CD14-positive monocyte (primary cell): ENCODE measurements around the gene LRIT1. TPM values are rescaled to one million over a fixed set of nuclear protein-coding genes. Genes with fewer than 3 reads are reported as not detected.

ENCODE experiments used
- DNase-seq, 3 donors: peaks; one replicate each; pipeline ENCODE4 v3.0.0-alpha.2; 2011 to 2022
- H2AFZ ChIP-seq: 2 replicates; pipeline ENCODE4 v1.6.0; 2012; ENCODE audit warnings: mild to moderate bottlenecking, low read depth, low read length, inconsistent platforms; ENCODE audit not compliant: insufficient read depth, poor library complexity, severe bottlenecking
- H3K27ac ChIP-seq, 2 donors: 1 replicate in 1 of 2; 2 replicates in 1 of 2; pipeline ENCODE4 v1.5.1; 2012 to 2013; ENCODE audit warnings: low read length in 2 of 2, control low read depth in 1 of 2, inconsistent platforms in 1 of 2, low read depth in 1 of 2, mild to moderate bottlenecking in 1 of 2
- H3K27me3 ChIP-seq, 2 donors: one replicate each; pipeline versions ENCODE4 v1.6.0 to v1.6.1; 2011 to 2013; ENCODE audit warnings: low read length in 2 of 2; ENCODE audit not compliant: control insufficient read depth in 2 of 2, insufficient read depth in 2 of 2
- H3K36me3 ChIP-seq, 2 donors: replicated peaks in 1 of 2; 1 replicate in 1 of 2; 2 replicates in 1 of 2; pipeline versions ENCODE4 v1.5.1 to v1.6.1; 2012 to 2013; ENCODE audit warnings: low read length in 2 of 2, control low read depth in 1 of 2, inconsistent platforms in 1 of 2, mild to moderate bottlenecking in 1 of 2; ENCODE audit not compliant: insufficient read depth in 2 of 2, control insufficient read depth in 1 of 2
- H3K4me1 ChIP-seq, 2 donors: 1 replicate in 1 of 2; 2 replicates in 1 of 2; pipeline versions ENCODE4 v1.5.1 to v1.6.1; 2012 to 2013; ENCODE audit warnings: low read length in 2 of 2, control low read depth in 1 of 2, inconsistent platforms in 1 of 2, mild to moderate bottlenecking in 1 of 2, moderate library complexity in 1 of 2; ENCODE audit not compliant: insufficient read depth in 2 of 2, control insufficient read depth in 1 of 2
- H3K4me2 ChIP-seq: replicated peaks from 2 replicates; pipeline ENCODE3; 2012; ENCODE audit warnings: low read length, moderate library complexity, mild to moderate bottlenecking; ENCODE audit not compliant: poor library complexity, severe bottlenecking; ENCODE audit errors: extremely low read depth
- H3K4me3 ChIP-seq, 3 experiments: fragments of 200-600 bp in 1 of 3; sonication (generic) in 1 of 3; replicated peaks in 1 of 3; 1 replicate in 2 of 3; 2 replicates in 1 of 3; pipeline ENCODE4 v1.5.1; 2011 to 2013; ENCODE audit warnings: low read length in 3 of 3, mild to moderate bottlenecking in 3 of 3, control low read depth in 2 of 3, low read depth in 2 of 3, inconsistent platforms in 1 of 3, moderate library complexity in 1 of 3
- H3K79me2 ChIP-seq: 2 replicates; pipeline ENCODE4 v1.6.0; 2012; ENCODE audit warnings: mild to moderate bottlenecking, control low read depth, inconsistent platforms, low read length, moderate library complexity; ENCODE audit not compliant: insufficient read depth
- H3K9ac ChIP-seq: 2 replicates; pipeline ENCODE4 v1.6.0; 2017; ENCODE audit warnings: low read length, mild to moderate bottlenecking; ENCODE audit not compliant: insufficient read depth, poor library complexity, severe bottlenecking
- H3K9me3 ChIP-seq, 2 donors: replicated peaks in 1 of 2; 1 replicate in 1 of 2; 2 replicates in 1 of 2; pipeline versions ENCODE4 v1.5.1 to v1.6.1; 2012 to 2013; ENCODE audit warnings: low read length in 2 of 2, control low read depth in 1 of 2; ENCODE audit not compliant: control insufficient read depth in 1 of 2, insufficient read depth in 1 of 2
- H4K20me1 ChIP-seq: 2 replicates; pipeline ENCODE4 v1.6.0; 2012; ENCODE audit warnings: mild to moderate bottlenecking, low read length, control low read depth, moderate library complexity; ENCODE audit not compliant: insufficient read depth
- H3K27ac Mint-ChIP-seq, 7 donors: one replicate each; pipeline ENCODE4 v1.8.0; 2020; ENCODE audit warnings: mild to moderate bottlenecking in 7 of 7, mixed read lengths in 7 of 7, moderate library complexity in 6 of 7, inconsistent platforms in 2 of 7
- H3K27me3 Mint-ChIP-seq, 3 donors: one replicate each; pipeline ENCODE4 v1.8.0; 2021 to 2022; ENCODE audit warnings: low read depth in 3 of 3, mild to moderate bottlenecking in 3 of 3, mixed read lengths in 3 of 3, moderate library complexity in 3 of 3, inconsistent platforms in 1 of 3
- H3K36me3 Mint-ChIP-seq, 2 donors: one replicate each; pipeline ENCODE4 v1.8.0; 2020; ENCODE audit warnings: mixed read lengths in 2 of 2, inconsistent platforms in 1 of 2, mild to moderate bottlenecking in 1 of 2
- H3K4me1 Mint-ChIP-seq: one replicate; pipeline ENCODE4 v1.8.0; 2020; ENCODE audit warnings: mild to moderate bottlenecking, mixed read lengths
- H3K4me3 Mint-ChIP-seq, 2 donors: one replicate each; pipeline ENCODE4 v1.8.0; 2020; ENCODE audit warnings: mild to moderate bottlenecking in 2 of 2, mixed read lengths in 2 of 2, moderate library complexity in 1 of 2
- H3K9me3 Mint-ChIP-seq, 7 donors: one replicate each; pipeline ENCODE4 v1.8.0; 2020 to 2022; ENCODE audit warnings: mixed read lengths in 7 of 7, mild to moderate bottlenecking in 6 of 7, moderate library complexity in 6 of 7, inconsistent platforms in 2 of 7
- CTCF ChIP-seq: fragments of 200-600 bp; IDR thresholded peaks from one replicate; pipeline ENCODE4 v1.8.0; 2022; ENCODE audit warnings: antibody characterized with exemption, mild to moderate bottlenecking
- WGBS: methylation state at CpG from one replicate; pipeline ENCODE4 v1.1.5; 2013; ENCODE audit warnings: missing lambda C conversion rate; ENCODE audit not compliant: insufficient coverage; 5-methylcytosine and 5-hydroxymethylcytosine counted together
- intact Hi-C, 2 donors: fragments of 100-400 bp; cut with micrococcal nuclease; formaldehyde crosslinking; loops; one replicate each; pipeline versions ENCODE4 v1.15.0 to v1.15.1; 2023
- polyA plus RNA-seq, 3 donors: library from polyadenylated mRNA; depleted of rRNA in 1 of 3; unstranded in 2 of 3; stranded (reverse) in 1 of 3; fragments of 300-500 nt in 2 of 3; fragments of >200 nt in 1 of 3; fragmentation: Illumina TruSeq in 2 of 3; gene quantifications; 1 replicate in 2 of 3; 2 replicates in 1 of 3; pipeline ENCODE4 v1.2.3, GENCODE V29; 2012 to 2021

LRIT1 gene
- polyA plus RNA-seq, 3 donors: not detected

- no CpG with 5 or more reads among the region's 1 CpG for WGBS
- H4K20me1 ChIP-seq: no peaks in the 10 kb centered on the region
- no peaks in the 10 kb centered on the region for H3K27me3 ChIP-seq
- Mint-ChIP-seq H3K9me3 (no peaks in the 10 kb centered on the region), H3K4me1 (no peaks in the 10 kb centered on the region), H3K27ac (no peak overlapping the region), H3K36me3 (no peaks in the 10 kb centered on the region), H3K4me3 (no peak overlapping the region), H3K27me3 (peaks cover 0 to 5% (median 5%) of the 10 kb centered on the region in 3 donors)
- no peak for DNase-seq
- H3K4me1 ChIP-seq: no peaks in the 10 kb centered on the region
- no peak overlapping the region for H3K4me3 ChIP-seq
- H3K4me2 ChIP-seq: no peak overlapping the region
- no peaks in the 10 kb centered on the region for H3K9me3 ChIP-seq
- intact Hi-C loops: no loop called here
- no peak overlapping the region for H3K9ac ChIP-seq
- H3K27ac ChIP-seq: no peak overlapping the region
- H3K79me2 ChIP-seq: no peaks in the 10 kb centered on the region
- H2AFZ ChIP-seq: no peak overlapping the region
- no peak for TF ChIP-seq CTCF
- H3K36me3 ChIP-seq: no peaks in the 10 kb centered on the region
These were observed 27.8 kb upstream of the LRIT1 start for GRCh38 chr10:84269162-84269561.

GRCh38 chr10:84267503-84268126 is 26.3 kb upstream of the LRIT1 start:
- peak in 2 of 3 donors; percentile 4 to 17 for DNase-seq
- Histone ChIP-seq H4K20me1 (no peaks in the 10 kb centered on the region), H3K4me2 (no peak overlapping the region), H3K4me1 (no peaks in the 10 kb centered on the region), H3K36me3 (no peaks in the 10 kb centered on the region), H3K27ac (no peak overlapping the region), H3K9ac (no peak overlapping the region), H3K9me3 (no peaks in the 10 kb centered on the region), H3K27me3 (no peaks in the 10 kb centered on the region), H2AFZ (no peak overlapping the region), H3K79me2 (no peaks in the 10 kb centered on the region), H3K4me3 (no peak overlapping the region)
- Mint-ChIP-seq H3K9me3 (no peaks in the 10 kb centered on the region), H3K4me1 (no peaks in the 10 kb centered on the region), H3K4me3 (no peak overlapping the region), H3K27me3 (peaks cover under 1 to 5% (median 5%) of the 10 kb centered on the region in 3 donors), H3K27ac (no peak overlapping the region), H3K36me3 (no peaks in the 10 kb centered on the region)
- peak; percentile 60 for TF ChIP-seq CTCF
- WGBS: 48% methylated on average over 7 of the region's 7 CpGs
- intact Hi-C loops: no loop called here
